GM12801 (cell line): Measurements from ENCODE around the gene HTR3E.

Experiments
- TF ChIP-seq, protein P1 (sequence below): IDR thresholded peaks from one replicate; pipeline ENCODE4 v1.5.1; 2011; ENCODE audit warnings: control low read depth; ENCODE audit not compliant: insufficient read length; ENCODE audit errors: extremely low read depth

The HTR3E gene

DNA sequence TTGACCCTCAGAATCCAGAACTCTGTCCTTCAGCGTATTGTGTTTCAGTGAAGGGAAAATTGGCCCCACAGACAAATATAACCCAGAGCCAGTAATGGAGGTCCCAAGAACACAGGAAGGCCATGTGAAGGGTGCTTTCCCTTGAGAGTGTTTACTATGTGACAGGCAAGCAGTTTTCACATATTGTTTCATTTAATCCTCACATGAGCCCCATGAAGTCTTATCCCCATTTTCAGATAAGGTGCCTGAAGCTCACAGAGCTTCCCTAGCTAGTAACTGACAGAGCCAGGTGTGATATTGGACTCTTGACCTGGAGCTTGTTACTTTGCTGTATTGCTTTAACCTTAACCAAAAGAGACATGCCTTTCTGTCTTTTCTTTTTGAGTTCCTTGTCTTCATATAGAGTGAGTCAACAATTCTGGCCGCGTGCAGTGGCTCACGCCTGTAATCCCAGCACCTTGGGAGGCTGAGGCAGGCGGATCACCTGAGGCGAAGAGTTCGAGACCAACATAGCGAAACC, 48.9 kb downstream of the HTR3E start:
- TF ChIP-seq, protein P1, sequence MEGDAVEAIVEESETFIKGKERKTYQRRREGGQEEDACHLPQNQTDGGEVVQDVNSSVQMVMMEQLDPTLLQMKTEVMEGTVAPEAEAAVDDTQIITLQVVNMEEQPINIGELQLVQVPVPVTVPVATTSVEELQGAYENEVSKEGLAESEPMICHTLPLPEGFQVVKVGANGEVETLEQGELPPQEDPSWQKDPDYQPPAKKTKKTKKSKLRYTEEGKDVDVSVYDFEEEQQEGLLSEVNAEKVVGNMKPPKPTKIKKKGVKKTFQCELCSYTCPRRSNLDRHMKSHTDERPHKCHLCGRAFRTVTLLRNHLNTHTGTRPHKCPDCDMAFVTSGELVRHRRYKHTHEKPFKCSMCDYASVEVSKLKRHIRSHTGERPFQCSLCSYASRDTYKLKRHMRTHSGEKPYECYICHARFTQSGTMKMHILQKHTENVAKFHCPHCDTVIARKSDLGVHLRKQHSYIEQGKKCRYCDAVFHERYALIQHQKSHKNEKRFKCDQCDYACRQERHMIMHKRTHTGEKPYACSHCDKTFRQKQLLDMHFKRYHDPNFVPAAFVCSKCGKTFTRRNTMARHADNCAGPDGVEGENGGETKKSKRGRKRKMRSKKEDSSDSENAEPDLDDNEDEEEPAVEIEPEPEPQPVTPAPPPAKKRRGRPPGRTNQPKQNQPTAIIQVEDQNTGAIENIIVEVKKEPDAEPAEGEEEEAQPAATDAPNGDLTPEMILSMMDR: no peak

DNA sequence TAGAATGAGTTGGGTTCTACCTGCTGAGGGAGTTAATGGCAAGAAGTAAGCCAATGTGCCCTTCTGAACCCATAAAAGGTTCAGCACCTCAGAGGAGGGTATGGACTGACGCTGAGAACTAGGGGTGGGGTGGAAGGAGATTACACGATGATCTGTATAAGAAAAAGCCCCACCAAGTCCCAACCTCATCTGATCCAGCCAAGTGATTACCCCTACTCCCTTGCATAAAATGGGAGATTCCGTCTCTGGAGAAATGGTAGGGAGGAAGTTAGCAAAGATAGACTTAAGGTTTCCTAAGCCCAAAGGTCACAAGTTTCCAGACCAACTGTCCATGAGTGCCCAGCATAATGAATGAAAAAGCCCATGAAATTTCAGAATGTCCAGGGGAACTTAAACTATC, 51.2 kb downstream of the HTR3E start:
- TF ChIP-seq, protein P1: no peak

GRCh38 chr3:184149123-184149522, 52.3 kb downstream of the HTR3E start:
- TF ChIP-seq, protein P1: no peak

GRCh38 chr3:184154885-184155643, 58.2 kb downstream of the HTR3E start, which contains the start of gene DVL3:
Gene DVL3 (plus strand): TSS chr3:184155377. CDS start chr3:184155636, 259 bp downstream.
- TF ChIP-seq, protein P1: no peak

- TF ChIP-seq, protein P1: no peak
Measured at GRCh38 chr3:184155644-184156521, 59.0 kb downstream of the HTR3E start.

GRCh38 chr3:184156522-184156955, 59.7 kb downstream of the HTR3E start:
- TF ChIP-seq, protein P1: no peak
